GM12892 (cell line): ENCODE results near the gene GOLGA8B.

Experiments used
- POLR2A ChIP-seq: IDR thresholded peaks from 2 replicates; pipeline ENCODE4 v1.6.1; 2011; ENCODE audit warnings: low read depth, low read length, control low read depth
- TAF1 ChIP-seq: IDR thresholded peaks from 2 replicates; pipeline ENCODE4 v1.6.1; 2011; ENCODE audit warnings: low read depth, mild to moderate bottlenecking, control low read depth, low read length, borderline replicate concordance

DNA sequence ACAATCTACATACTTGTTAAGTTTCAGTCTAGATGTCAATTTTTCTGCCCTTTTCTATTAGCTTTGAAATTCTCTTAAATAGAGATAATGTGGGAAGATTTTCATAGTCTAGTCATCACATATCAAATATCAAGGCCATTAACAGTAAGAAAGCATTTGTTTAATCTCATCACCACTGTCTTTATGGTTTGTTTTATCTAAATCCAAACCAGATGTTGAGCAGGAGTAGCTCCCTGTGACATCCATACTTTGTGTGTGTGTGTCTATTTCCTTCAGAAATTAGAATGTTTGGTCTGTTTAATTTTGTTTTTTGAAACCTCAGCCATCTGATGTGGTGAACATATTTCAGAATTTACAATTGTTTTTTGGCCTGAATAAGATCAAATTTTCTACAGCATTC, 23.1 kb upstream of the GOLGA8B start:
- no peak for TF ChIP-seq POLR2A
- no peak for TF ChIP-seq TAF1
